Neural cell (in vitro differentiated cells): Measurements from ENCODE around the gene CXCR3. TPM values are rescaled to one million over a fixed set of nuclear protein-coding genes. Genes with fewer than 3 reads are reported as not detected.

ENCODE experiments used
- H2AFZ ChIP-seq: fragments of 200-600, 300-800 bp; sonication (generic), shearing (Covaris generic); 2 replicates; pipeline ENCODE4 v1.6.0; 2014; ENCODE audit warnings: low read depth, mild to moderate bottlenecking, antibody characterized with exemption, low read length, moderate library complexity
- H3F3A ChIP-seq: fragments of 200-600 bp; shearing (Covaris generic); 2 replicates; pipeline ENCODE4 v1.6.1; 2016; ENCODE audit warnings: mild to moderate bottlenecking, moderate library complexity, mixed read lengths, antibody characterized with exemption, low read length; ENCODE audit not compliant: insufficient read depth, poor library complexity, severe bottlenecking
- H3K27ac ChIP-seq: fragments of 200-600, 300-800 bp; sonication (generic), shearing (Covaris generic); 2 replicates; pipeline ENCODE4 v1.5.1; 2014; ENCODE audit warnings: mild to moderate bottlenecking, low read length, moderate library complexity
- H3K27me3 ChIP-seq: fragments of 300-800, 200-600 bp; sonication (generic), shearing (Covaris generic); 2 replicates; pipeline ENCODE4 v1.6.0; 2014; ENCODE audit warnings: mild to moderate bottlenecking, low read depth, low read length, moderate library complexity; ENCODE audit not compliant: insufficient read depth
- H3K36me3 ChIP-seq: fragments of 300-800, 200-600 bp; sonication (generic), shearing (Covaris generic); 2 replicates; pipeline ENCODE4 v1.5.1; 2014; ENCODE audit warnings: mild to moderate bottlenecking, antibody characterized with exemption, low read length, moderate library complexity; ENCODE audit not compliant: insufficient read depth
- H3K4me2 ChIP-seq: fragments of 300-800, 200-600 bp; sonication (generic), shearing (Covaris generic); 2 replicates; pipeline ENCODE4 v1.6.0; 2014; ENCODE audit warnings: mild to moderate bottlenecking, low read length
- H3K4me3 ChIP-seq: fragments of 300-800, 200-600 bp; sonication (generic), shearing (Covaris generic); 2 replicates; pipeline ENCODE4 v1.5.1; 2014; ENCODE audit warnings: mild to moderate bottlenecking, low read length, moderate library complexity
- H3K79me2 ChIP-seq: fragments of 200-600 bp; shearing (Covaris generic); replicated peaks from 2 replicates; pipeline ENCODE4 v1.6.0; 2014; ENCODE audit warnings: mild to moderate bottlenecking, low read length, moderate library complexity; ENCODE audit not compliant: insufficient read depth
- H3K9ac ChIP-seq: fragments of 300-800, 200-600 bp; sonication (generic), shearing (Covaris generic); 2 replicates; pipeline ENCODE4 v1.6.1; 2016; ENCODE audit warnings: mild to moderate bottlenecking, low read length, mixed read lengths
- H3K9me2 ChIP-seq: fragments of 200-600 bp; shearing (Covaris generic); 2 replicates; pipeline ENCODE4 v1.6.1; 2016; ENCODE audit warnings: mild to moderate bottlenecking, low read length, mixed read lengths; ENCODE audit not compliant: insufficient read depth
- H3K9me3 ChIP-seq: fragments of 200-600, 300-800 bp; sonication (generic), shearing (Covaris generic); 2 replicates; pipeline ENCODE4 v1.6.1; 2016; ENCODE audit warnings: mild to moderate bottlenecking, mixed run types, low read length, moderate library complexity, mixed read lengths
- H4K20me1 ChIP-seq: fragments of 200-600 bp; shearing (Covaris generic); 2 replicates; pipeline ENCODE4 v1.6.1; 2016; ENCODE audit warnings: mild to moderate bottlenecking, mixed run types; ENCODE audit not compliant: insufficient read depth
- CTCF ChIP-seq: fragments of 450-650 bp; IDR thresholded peaks from 2 replicates; pipeline ENCODE4 v1.5.1; 2014; ENCODE audit warnings: antibody characterized with exemption, mild to moderate bottlenecking, moderate library complexity; ENCODE audit not compliant: poor library complexity, severe bottlenecking
- EP300 ChIP-seq: fragments of 450-650 bp; conservative IDR thresholded peaks from 2 replicates; pipeline ENCODE4 v1.6.1; 2014; ENCODE audit warnings: antibody characterized with exemption, mild to moderate bottlenecking, moderate library complexity; ENCODE audit not compliant: poor library complexity, severe bottlenecking
- EZH2 ChIP-seq: fragments of 200-600, 300-800 bp; shearing (Covaris generic), sonication (generic); IDR thresholded peaks from 2 replicates; pipeline ENCODE4 v1.6.1; 2014; ENCODE audit warnings: antibody characterized with exemption, low read length, borderline replicate concordance, mild to moderate bottlenecking; ENCODE audit not compliant: insufficient read depth, poor library complexity, severe bottlenecking
- MXI1 ChIP-seq: fragments of 450-650 bp; conservative IDR thresholded peaks from 2 replicates; pipeline ENCODE4 v1.6.1; 2014; ENCODE audit warnings: antibody characterized with exemption, mild to moderate bottlenecking; ENCODE audit not compliant: poor library complexity, severe bottlenecking
- POLR2AphosphoS5 ChIP-seq: IDR thresholded peaks from 2 replicates; pipeline ENCODE4 v1.6.1; 2012
- RAD21 ChIP-seq: fragments of 450-650 bp; conservative IDR thresholded peaks from 2 replicates; pipeline ENCODE4 v1.6.1; 2014; ENCODE audit warnings: antibody characterized with exemption, mild to moderate bottlenecking, moderate library complexity
- SMC3 ChIP-seq: fragments of 450-650 bp; conservative IDR thresholded peaks from 2 replicates; pipeline ENCODE4 v1.6.1; 2014; ENCODE audit warnings: antibody characterized with exemption, mild to moderate bottlenecking, moderate library complexity; ENCODE audit not compliant: poor library complexity
- TAF1 ChIP-seq: IDR thresholded peaks from 2 replicates; pipeline ENCODE4 v1.6.1; 2012; ENCODE audit warnings: low read depth
- polyA plus RNA-seq: library from polyadenylated mRNA; depleted of rRNA; stranded (reverse); fragments of >200 nt; gene quantifications from 2 replicates; pipeline ENCODE4 v1.2.3, GENCODE V29; 2014
- TF ChIP-seq, protein P1 (sequence below): IDR thresholded peaks from 2 replicates; pipeline ENCODE4 v1.6.1; 2012; ENCODE audit warnings: borderline replicate concordance

The CXCR3 gene
- polyA plus RNA-seq, 1 donor from 2014 or later: not detected

DNA sequence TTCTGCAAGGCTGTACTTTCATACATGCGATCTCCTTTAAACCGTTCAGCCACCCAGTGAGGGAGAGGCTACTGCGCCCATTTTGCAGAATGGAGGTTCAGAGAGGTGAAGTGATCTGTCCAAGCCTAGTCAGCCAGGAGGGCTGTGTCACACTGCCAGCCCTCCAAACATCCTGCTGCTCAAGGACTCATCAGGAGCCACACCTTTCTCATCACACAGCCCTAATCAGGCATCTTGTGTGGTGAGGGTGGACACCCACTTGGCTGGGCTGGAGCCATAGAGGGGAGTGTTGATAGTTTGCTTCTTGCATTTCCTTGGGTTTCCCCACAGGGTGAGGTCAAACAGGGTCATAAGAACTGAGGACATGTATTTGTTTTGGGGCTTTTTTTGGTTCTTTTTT, 5.4 kb upstream of the CXCR3 start:
- no peak for TF ChIP-seq TAF1
- no peak for TF ChIP-seq EZH2
- TF ChIP-seq RAD21: no peak
- no peak for TF ChIP-seq CTCF
- Histone ChIP-seq H3K9ac (no peak overlapping the region), H4K20me1 (no peaks in the 10 kb centered on the region), H3F3A (no peaks in the 10 kb centered on the region), H3K27ac (no peak overlapping the region), H2AFZ (no peak overlapping the region), H3K27me3 (no peaks in the 10 kb centered on the region), H3K9me2 (no peaks in the 10 kb centered on the region), H3K4me2 (no peak overlapping the region), H3K9me3 (no peaks in the 10 kb centered on the region), H3K36me3 (no peaks in the 10 kb centered on the region), H3K79me2 (no peaks in the 10 kb centered on the region), H3K4me3 (no peak overlapping the region)

DNA sequence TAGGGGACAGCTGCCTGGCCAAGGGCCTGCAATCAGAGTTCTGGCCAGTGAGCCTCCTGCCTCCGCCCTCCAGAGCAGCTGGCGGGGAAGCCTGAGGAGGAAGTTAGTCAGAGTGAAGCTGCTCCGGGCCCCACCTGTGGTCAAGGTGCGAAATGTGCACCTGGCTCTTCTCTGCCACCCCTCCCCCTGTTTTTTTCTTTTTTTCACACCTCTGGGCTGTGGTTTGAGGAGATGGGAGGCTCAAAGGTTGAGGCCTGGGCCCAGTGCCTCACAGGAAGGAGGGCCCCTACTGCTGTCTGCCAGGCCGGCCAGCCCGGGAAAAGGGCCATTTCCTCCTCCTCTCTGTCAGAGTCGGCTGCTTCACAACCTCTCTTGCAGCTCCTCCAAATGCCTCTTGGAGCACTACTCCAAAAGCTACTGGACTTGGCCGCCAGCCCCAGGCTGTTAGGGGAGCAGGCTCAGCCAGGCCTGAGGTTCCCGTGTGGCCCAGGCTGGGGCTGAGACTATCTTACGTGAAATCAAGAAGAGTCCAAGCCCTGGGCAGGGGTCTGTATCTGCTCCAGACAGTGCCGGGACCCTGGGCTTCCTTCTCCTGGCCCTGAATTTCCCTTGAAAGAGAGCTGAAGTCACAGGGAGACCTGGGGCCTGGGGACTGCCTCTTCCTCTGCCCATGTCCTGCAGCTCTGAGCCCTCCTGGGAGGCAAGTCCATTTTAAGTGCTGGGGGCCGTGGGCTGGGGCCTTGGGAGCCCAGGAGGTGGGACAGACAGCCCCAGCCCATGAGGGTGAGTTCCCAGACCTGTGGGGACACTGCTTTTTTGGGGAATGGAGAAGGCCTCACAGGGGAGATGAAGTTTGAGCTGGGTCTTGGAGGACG, 4.5 kb upstream of the CXCR3 start:
- Histone ChIP-seq H3K27ac (no peak overlapping the region), H2AFZ (no peak overlapping the region), H3K79me2 (no peaks in the 10 kb centered on the region), H3K4me2 (no peak overlapping the region), H3K9me3 (no peaks in the 10 kb centered on the region), H3K9me2 (no peaks in the 10 kb centered on the region), H3K27me3 (no peaks in the 10 kb centered on the region), H3K36me3 (no peaks in the 10 kb centered on the region), H3F3A (no peaks in the 10 kb centered on the region), H3K4me3 (no peak overlapping the region), H3K9ac (no peak overlapping the region), H4K20me1 (no peaks in the 10 kb centered on the region)
- TF ChIP-seq, protein P1, sequence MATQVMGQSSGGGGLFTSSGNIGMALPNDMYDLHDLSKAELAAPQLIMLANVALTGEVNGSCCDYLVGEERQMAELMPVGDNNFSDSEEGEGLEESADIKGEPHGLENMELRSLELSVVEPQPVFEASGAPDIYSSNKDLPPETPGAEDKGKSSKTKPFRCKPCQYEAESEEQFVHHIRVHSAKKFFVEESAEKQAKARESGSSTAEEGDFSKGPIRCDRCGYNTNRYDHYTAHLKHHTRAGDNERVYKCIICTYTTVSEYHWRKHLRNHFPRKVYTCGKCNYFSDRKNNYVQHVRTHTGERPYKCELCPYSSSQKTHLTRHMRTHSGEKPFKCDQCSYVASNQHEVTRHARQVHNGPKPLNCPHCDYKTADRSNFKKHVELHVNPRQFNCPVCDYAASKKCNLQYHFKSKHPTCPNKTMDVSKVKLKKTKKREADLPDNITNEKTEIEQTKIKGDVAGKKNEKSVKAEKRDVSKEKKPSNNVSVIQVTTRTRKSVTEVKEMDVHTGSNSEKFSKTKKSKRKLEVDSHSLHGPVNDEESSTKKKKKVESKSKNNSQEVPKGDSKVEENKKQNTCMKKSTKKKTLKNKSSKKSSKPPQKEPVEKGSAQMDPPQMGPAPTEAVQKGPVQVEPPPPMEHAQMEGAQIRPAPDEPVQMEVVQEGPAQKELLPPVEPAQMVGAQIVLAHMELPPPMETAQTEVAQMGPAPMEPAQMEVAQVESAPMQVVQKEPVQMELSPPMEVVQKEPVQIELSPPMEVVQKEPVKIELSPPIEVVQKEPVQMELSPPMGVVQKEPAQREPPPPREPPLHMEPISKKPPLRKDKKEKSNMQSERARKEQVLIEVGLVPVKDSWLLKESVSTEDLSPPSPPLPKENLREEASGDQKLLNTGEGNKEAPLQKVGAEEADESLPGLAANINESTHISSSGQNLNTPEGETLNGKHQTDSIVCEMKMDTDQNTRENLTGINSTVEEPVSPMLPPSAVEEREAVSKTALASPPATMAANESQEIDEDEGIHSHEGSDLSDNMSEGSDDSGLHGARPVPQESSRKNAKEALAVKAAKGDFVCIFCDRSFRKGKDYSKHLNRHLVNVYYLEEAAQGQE: no peak
- TF ChIP-seq POLR2AphosphoS5 (no peak), MXI1 (no peak), SMC3 (no peak), TAF1 (no peak), EP300 (no peak), RAD21 (no peak), EZH2 (no peak), CTCF (no peak)
